Measurements from ENCODE around the gene ASXL2.
A peak's percentile ranks its signal among the peaks of the same experiment; 100 is the strongest.
"Not testable (repeated sequence)": the region's sequence is repeated elsewhere in the genome, so short reads cannot be mapped to it uniquely, and the experiment has no call there.

ASXL2 gene

GRCh38 chr2:25725877-25726276 lies 152.4 kb downstream of the ASXL2 start:
- Mint-ChIP-seq H3K4me1 (ENCODE audit: low read depth) (no peaks in the 10 kb centered on the region), H3K27ac (no peak overlapping the region), H3K27me3 (no peaks in the 10 kb centered on the region), H3K36me3 (no peaks in the 10 kb centered on the region), H3K4me3 (no peak overlapping the region), H3K9me3 (ENCODE audit: low read depth) (no peaks in the 10 kb centered on the region)

GRCh38 chr2:25724756-25725155 lies 153.5 kb downstream of the ASXL2 start:
- Mint-ChIP-seq H3K27ac (no peak overlapping the region), H3K36me3 (no peaks in the 10 kb centered on the region)

GRCh38 chr2:25722224-25722623 lies 156.1 kb downstream of the ASXL2 start:
- no peaks in the 10 kb centered on the region for H3K36me3 Mint-ChIP-seq
- H3K4me1 Mint-ChIP-seq (ENCODE audit: low read depth), result peaks cover 2% of the 10 kb centered on the region
- H3K27ac Mint-ChIP-seq, result no peak overlapping the region
- H3K27me3 Mint-ChIP-seq, result peaks cover 4% of the 10 kb centered on the region
- no peak overlapping the region for H3K4me3 Mint-ChIP-seq
- no peaks in the 10 kb centered on the region for H3K9me3 Mint-ChIP-seq (ENCODE audit: low read depth)

More at GRCh38 chr2:25724756-25725155, 153.5 kb downstream of the ASXL2 start:
- H3K4me3 Mint-ChIP-seq, result no peak overlapping the region
- H3K27me3 Mint-ChIP-seq, result peaks cover 2% of the 10 kb centered on the region
- H3K4me1 Mint-ChIP-seq (ENCODE audit: low read depth), result peaks cover under 1% of the 10 kb centered on the region
- no peaks in the 10 kb centered on the region for H3K9me3 Mint-ChIP-seq (ENCODE audit: low read depth)

- peaks cover 4% of the 10 kb centered on the region for H3K27me3 Mint-ChIP-seq
- no peaks in the 10 kb centered on the region for H3K36me3 Mint-ChIP-seq
- no peak overlapping the region for H3K27ac Mint-ChIP-seq
- H3K9me3 Mint-ChIP-seq (ENCODE audit: low read depth), result no peaks in the 10 kb centered on the region
- no peak overlapping the region for H3K4me3 Mint-ChIP-seq
- H3K4me1 Mint-ChIP-seq (ENCODE audit: low read depth), result peaks cover 2% of the 10 kb centered on the region
Observed at GRCh38 chr2:25720575-25720974, 157.7 kb downstream of the ASXL2 start.

- H3K27ac Mint-ChIP-seq, result no peak overlapping the region
- peaks cover 11% of the 10 kb centered on the region for H3K4me1 Mint-ChIP-seq (ENCODE audit: low read depth)
- H3K9me3 Mint-ChIP-seq (ENCODE audit: low read depth), result peaks cover 4% of the 10 kb centered on the region
- peaks cover 6% of the 10 kb centered on the region for H3K27me3 Mint-ChIP-seq
- H3K4me3 Mint-ChIP-seq, result no peak overlapping the region
- no peaks in the 10 kb centered on the region for H3K36me3 Mint-ChIP-seq
Observed at GRCh38 chr2:25714740-25715139, 163.5 kb downstream of the ASXL2 start.

GRCh38 chr2:25712455-25712854 lies 165.8 kb downstream of the ASXL2 start:
- Mint-ChIP-seq H3K27me3 (peaks cover 6% of the 10 kb centered on the region), H3K36me3 (no peaks in the 10 kb centered on the region), H3K4me3 (no peak overlapping the region), H3K9me3 (ENCODE audit: low read depth) (peaks cover 4% of the 10 kb centered on the region), H3K27ac (no peak overlapping the region), H3K4me1 (ENCODE audit: low read depth) (peaks cover 9% of the 10 kb centered on the region)

GRCh38 chr2:25711675-25712354 lies 166.5 kb downstream of the ASXL2 start:
- Mint-ChIP-seq H3K4me1 (ENCODE audit: low read depth) (peaks cover 9% of the 10 kb centered on the region), H3K9me3 (ENCODE audit: low read depth) (peaks cover 4% of the 10 kb centered on the region), H3K27ac (no peak overlapping the region), H3K36me3 (no peaks in the 10 kb centered on the region), H3K27me3 (peaks cover 6% of the 10 kb centered on the region), H3K4me3 (peak overlapping the region; percentile 56)

- H3K36me3 Mint-ChIP-seq, result no peaks in the 10 kb centered on the region
- peaks cover 6% of the 10 kb centered on the region for H3K27me3 Mint-ChIP-seq
- peaks cover 4% of the 10 kb centered on the region for H3K9me3 Mint-ChIP-seq (ENCODE audit: low read depth)
- peaks cover 9% of the 10 kb centered on the region for H3K4me1 Mint-ChIP-seq (ENCODE audit: low read depth)
- no peak overlapping the region for H3K4me3 Mint-ChIP-seq
- H3K27ac Mint-ChIP-seq, result no peak overlapping the region
Observed at GRCh38 chr2:25710750-25711149, 167.5 kb downstream of the ASXL2 start.

- Mint-ChIP-seq H3K27ac (no peak overlapping the region), H3K27me3 (peaks cover 6% of the 10 kb centered on the region), H3K36me3 (no peaks in the 10 kb centered on the region), H3K4me3 (no peak overlapping the region), H3K9me3 (ENCODE audit: low read depth) (peaks cover 4% of the 10 kb centered on the region), H3K4me1 (ENCODE audit: low read depth) (peaks cover 9% of the 10 kb centered on the region)
Observed at GRCh38 chr2:25709349-25709748, 168.9 kb downstream of the ASXL2 start.

GRCh38 chr2:25707927-25708590 lies 170.2 kb downstream of the ASXL2 start:
- H3K27me3 Mint-ChIP-seq, result peaks cover 6% of the 10 kb centered on the region
- no peak overlapping the region for H3K4me3 Mint-ChIP-seq
- no peaks in the 10 kb centered on the region for H3K36me3 Mint-ChIP-seq
- no peak overlapping the region for H3K27ac Mint-ChIP-seq
- H3K4me1 Mint-ChIP-seq (ENCODE audit: low read depth), result peaks cover 9% of the 10 kb centered on the region
- no peaks in the 10 kb centered on the region for H3K9me3 Mint-ChIP-seq (ENCODE audit: low read depth)

- not testable (repeated sequence) for H3K9me3 Mint-ChIP-seq (ENCODE audit: low read depth); H3K4me3 Mint-ChIP-seq; H3K27ac Mint-ChIP-seq; H3K36me3 Mint-ChIP-seq; H3K4me1 Mint-ChIP-seq (ENCODE audit: low read depth); H3K27me3 Mint-ChIP-seq
Observed at GRCh38 chr2:25705575-25705974, 172.7 kb downstream of the ASXL2 start.

GRCh38 chr2:25701801-25702200 lies 176.5 kb downstream of the ASXL2 start:
- Mint-ChIP-seq H3K9me3 (ENCODE audit: low read depth) (no peaks in the 10 kb centered on the region), H3K4me3 (no peak overlapping the region), H3K36me3 (no peaks in the 10 kb centered on the region), H3K4me1 (ENCODE audit: low read depth) (peaks cover 2% of the 10 kb centered on the region), H3K27ac (no peak overlapping the region), H3K27me3 (no peaks in the 10 kb centered on the region)

- Mint-ChIP-seq H3K36me3 (no peaks in the 10 kb centered on the region), H3K4me3 (no peak overlapping the region), H3K27ac (no peak overlapping the region), H3K27me3 (no peaks in the 10 kb centered on the region), H3K9me3 (ENCODE audit: low read depth) (no peaks in the 10 kb centered on the region), H3K4me1 (ENCODE audit: low read depth) (peaks cover 2% of the 10 kb centered on the region)
Observed at GRCh38 chr2:25700221-25700660, 178.0 kb downstream of the ASXL2 start.

GRCh38 chr2:25699216-25699615 lies 179.1 kb downstream of the ASXL2 start:
- no peaks in the 10 kb centered on the region for H3K27me3 Mint-ChIP-seq
- no peak overlapping the region for H3K27ac Mint-ChIP-seq
- no peak overlapping the region for H3K4me3 Mint-ChIP-seq

GRCh38 chr2:25698752-25699151 lies 179.5 kb downstream of the ASXL2 start:
- Mint-ChIP-seq H3K27ac (no peak overlapping the region), H3K27me3 (no peaks in the 10 kb centered on the region), H3K36me3 (no peaks in the 10 kb centered on the region)

More at GRCh38 chr2:25699216-25699615, 179.1 kb downstream of the ASXL2 start:
- no peaks in the 10 kb centered on the region for H3K36me3 Mint-ChIP-seq
- no peaks in the 10 kb centered on the region for H3K9me3 Mint-ChIP-seq (ENCODE audit: low read depth)
- H3K4me1 Mint-ChIP-seq (ENCODE audit: low read depth), result peaks cover 2% of the 10 kb centered on the region

More at GRCh38 chr2:25698752-25699151, 179.5 kb downstream of the ASXL2 start:
- peaks cover 2% of the 10 kb centered on the region for H3K4me1 Mint-ChIP-seq (ENCODE audit: low read depth)
- H3K9me3 Mint-ChIP-seq (ENCODE audit: low read depth), result no peaks in the 10 kb centered on the region
- no peak overlapping the region for H3K4me3 Mint-ChIP-seq
